SK-N-SH (cell line): ENCODE measurements around the gene COX7B2. TPM values are rescaled to one million over a fixed set of nuclear protein-coding genes. Genes with fewer than 3 reads are reported as not detected.

Source experiments
- CTCF ChIA-PET: fragments of 300-600, 350-600 bp; formaldehyde crosslinking; extraction: SDS; loops from one replicate; lab custom pipeline; 2021; lab: Yijun Ruan, JAX
- POLR2A ChIA-PET: fragments of 350-600 bp; sonication (Branson Sonifier 250); formaldehyde crosslinking; extraction: SDS; loops from one replicate; lab custom pipeline; 2020; ENCODE audit warnings: antibody characterized with exemption, inconsistent platforms; lab: Yijun Ruan, JAX
- DNase-seq: peaks from one replicate; pipeline ENCODE4 v3.0.0; 2012
- H2AFZ ChIP-seq: fragments of 200-600 bp; sonication (generic); 2 replicates; pipeline ENCODE4 v1.8.1; 2016; ENCODE audit warnings: antibody characterized with exemption, mild to moderate bottlenecking, low read depth
- H3F3A ChIP-seq: fragments of 200-600 bp; sonication (generic); replicated peaks from 2 replicates; pipeline ENCODE3; 2016; ENCODE audit warnings: antibody characterized with exemption, mild to moderate bottlenecking; ENCODE audit not compliant: insufficient read depth
- H3K27ac ChIP-seq, 2 experiments: fragments of 200-500 bp in 1 of 2; fragments of 200-600 bp in 1 of 2; sonication (Bioruptor generic) in 1 of 2; sonication (generic), shearing (Covaris generic) in 1 of 2; 2 replicates each; pipeline versions ENCODE4 v1.5.1 to v1.6.1; 2014 to 2016; ENCODE audit warnings: low read depth in 2 of 2, inconsistent platforms in 1 of 2, low read length in 1 of 2, mild to moderate bottlenecking in 1 of 2, mixed read lengths in 1 of 2
- H3K27me3 ChIP-seq: fragments of 200-600 bp; sonication (generic), shearing (Covaris generic); 2 replicates; pipeline ENCODE4 v1.6.1; 2016; ENCODE audit warnings: mixed run types; ENCODE audit not compliant: insufficient read depth
- H3K36me3 ChIP-seq, 2 experiments: fragments of 200-500 bp in 1 of 2; fragments of 200-600 bp in 1 of 2; sonication (Bioruptor generic) in 1 of 2; sonication (generic) in 1 of 2; replicated peaks in 1 of 2; 2 replicates each; pipeline versions ENCODE3 to v1.5.1; 2014 to 2016; ENCODE audit warnings: low read length in 1 of 2, mild to moderate bottlenecking in 1 of 2; ENCODE audit not compliant: insufficient read depth in 2 of 2, control insufficient read depth in 1 of 2
- H3K4me1 ChIP-seq, 2 experiments: fragments of 200-500 bp in 1 of 2; fragments of 200-600 bp in 1 of 2; sonication (Bioruptor generic) in 1 of 2; sonication (generic), shearing (Covaris generic) in 1 of 2; 2 replicates each; pipeline versions ENCODE4 v1.5.1 to v1.6.1; 2014 to 2016; ENCODE audit warnings: low read depth in 1 of 2, low read length in 1 of 2, mixed run types in 1 of 2; ENCODE audit not compliant: insufficient read depth in 2 of 2, control insufficient read depth in 1 of 2
- H3K4me2 ChIP-seq: fragments of 200-600 bp; sonication (generic), shearing (Covaris generic); 2 replicates; pipeline ENCODE4 v1.6.1; 2017; ENCODE audit warnings: mixed run types
- H3K4me3 ChIP-seq, 2 experiments: fragments of 200-500 bp in 1 of 2; fragments of 200-600 bp in 1 of 2; sonication (Bioruptor generic) in 1 of 2; sonication (generic), shearing (Covaris generic) in 1 of 2; 2 replicates each; pipeline versions ENCODE4 v1.5.1 to v1.8.1; 2014 to 2016; ENCODE audit warnings: low read depth in 2 of 2, inconsistent platforms in 1 of 2, low read length in 1 of 2, mild to moderate bottlenecking in 1 of 2, mixed read lengths in 1 of 2, moderate library complexity in 1 of 2
- H3K79me2 ChIP-seq: fragments of 200-600 bp; sonication (generic); 2 replicates; pipeline ENCODE4 v1.8.1; 2017; ENCODE audit warnings: mild to moderate bottlenecking; ENCODE audit not compliant: insufficient read depth
- H3K9ac ChIP-seq: fragments of 200-600 bp; sonication (generic); 2 replicates; pipeline ENCODE4 v1.6.1; 2017; ENCODE audit warnings: mixed run types
- H3K9me2 ChIP-seq: fragments of 200-600 bp; sonication (generic); 2 replicates; pipeline ENCODE4 v1.6.1; 2017; ENCODE audit warnings: mixed run types
- H3K9me3 ChIP-seq: fragments of 200-600 bp; sonication (generic); 2 replicates; pipeline ENCODE4 v1.6.1; 2017; ENCODE audit warnings: mixed run types, mild to moderate bottlenecking, moderate library complexity
- H4K20me1 ChIP-seq: fragments of 200-600 bp; sonication (generic); 2 replicates; pipeline ENCODE4 v1.6.1; 2017; ENCODE audit warnings: mild to moderate bottlenecking, mixed run types; ENCODE audit not compliant: insufficient read depth
- CHD2 ChIP-seq: fragments of 150-350 bp; IDR thresholded peaks from 2 replicates; pipeline ENCODE4 v1.6.1; 2018; ENCODE audit warnings: low read length; ENCODE audit not compliant: partially characterized antibody
- ELF1 ChIP-seq: IDR thresholded peaks from 2 replicates; pipeline ENCODE4 v1.4.0; 2012
- EP300 ChIP-seq, 2 experiments: IDR thresholded peaks; 2 replicates each; pipeline versions ENCODE4 v1.4.0 to v1.6.1; 2012; ENCODE audit warnings: borderline replicate concordance in 1 of 2, low read depth in 1 of 2, low read length in 1 of 2
- FOXJ3 ChIP-seq: sonication (generic); formaldehyde crosslinking; IDR thresholded peaks from 2 replicates; pipeline ENCODE4 v1.5.1; 2020; ENCODE audit warnings: mild to moderate bottlenecking, missing genetic modification reagents
- JUND ChIP-seq: IDR thresholded peaks from 2 replicates; pipeline ENCODE4 v1.4.0; 2012
- MXI1 ChIP-seq: IDR thresholded peaks from 2 replicates; pipeline ENCODE4 v1.6.1; 2012; ENCODE audit warnings: mild to moderate bottlenecking, low read depth, low read length, improper control_type of control experiment
- NFIC ChIP-seq: IDR thresholded peaks from 2 replicates; pipeline ENCODE4 v1.4.0; 2012; ENCODE audit warnings: borderline replicate concordance
- POLR2AphosphoS5 ChIP-seq: IDR thresholded peaks from 2 replicates; pipeline ENCODE4 v1.6.1; 2012; ENCODE audit warnings: low read depth, low read length
- RAD21 ChIP-seq: IDR thresholded peaks from 2 replicates; pipeline ENCODE4 v1.6.1; 2012; ENCODE audit warnings: mild to moderate bottlenecking, low read length
- RCOR1 ChIP-seq: fragments of 150-350 bp; IDR thresholded peaks from 2 replicates; pipeline ENCODE4 v1.6.1; 2017; ENCODE audit warnings: antibody characterized with exemption, low read length
- SMC3 ChIP-seq: IDR thresholded peaks from 2 replicates; pipeline ENCODE4 v1.6.1; 2012; ENCODE audit warnings: low read depth, low read length, improper control_type of control experiment
- YY1 ChIP-seq: IDR thresholded peaks from 2 replicates; pipeline ENCODE4 v1.4.0; 2012; ENCODE audit warnings: low read depth, mild to moderate bottlenecking
- WGBS: methylation state at CpG from one replicate; pipeline ENCODE4 v1.1.6; 2017; ENCODE audit warnings: low lambda C conversion rate; 5-methylcytosine and 5-hydroxymethylcytosine counted together
- polyA plus RNA-seq, 3 experiments: library from polyadenylated mRNA; depleted of rRNA; stranded (reverse); fragments of >200 nt; gene quantifications; 2 replicates each; pipeline ENCODE4 v1.2.3, GENCODE V29; 2012
- TF ChIP-seq, protein P1 (sequence below): fragments of 150-350 bp; IDR thresholded peaks from 2 replicates; pipeline ENCODE4 v1.6.1; 2017; ENCODE audit warnings: antibody characterized with exemption, low read length, low read depth, borderline replicate concordance
- TF ChIP-seq, protein P2 (sequence below): IDR thresholded peaks from 2 replicates; pipeline ENCODE4 v1.4.0; 2012; ENCODE audit warnings: low read depth, borderline replicate concordance
- TF ChIP-seq, protein P3 (sequence below): IDR thresholded peaks from 2 replicates; pipeline ENCODE4 v1.6.1; 2012; ENCODE audit warnings: mild to moderate bottlenecking, low read depth, low read length, moderate library complexity
- TF ChIP-seq, protein P4 (sequence below): fragments of 150-350 bp; IDR thresholded peaks from 2 replicates; pipeline ENCODE4 v1.6.1; 2016; ENCODE audit warnings: mild to moderate bottlenecking, low read depth, low read length
- TF ChIP-seq, protein P5 (sequence below): IDR thresholded peaks from 2 replicates; pipeline ENCODE4; 2012

COX7B2 gene
- polyA plus RNA-seq, 1 of the 3 experiments (the other 2 are of a cell fraction) = not detected

DNA sequence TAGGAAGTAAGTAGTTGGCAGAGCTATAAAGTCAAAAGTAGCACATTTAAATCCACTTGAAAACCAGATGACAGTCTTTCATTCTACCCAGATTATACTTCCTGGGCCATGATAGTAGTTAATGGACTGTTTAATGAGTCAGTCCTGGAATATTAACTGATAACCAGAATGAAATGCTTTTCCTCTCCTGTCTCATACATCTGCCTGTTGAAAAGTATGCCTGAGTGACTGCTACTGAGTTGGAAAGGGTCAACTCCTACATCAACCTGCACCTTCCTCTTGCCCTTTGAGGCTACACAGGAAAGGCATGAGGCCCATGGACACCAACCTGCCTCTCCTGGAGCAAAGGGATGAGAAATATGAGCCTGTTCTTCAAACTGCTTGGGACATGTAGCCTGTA is 36.0 kb upstream of the COX7B2 start:
- no peaks in the 10 kb centered on the region for H4K20me1 ChIP-seq
- no peak overlapping the region for H3K4me3 ChIP-seq
- no peaks in the 10 kb centered on the region for H3K79me2 ChIP-seq
- peaks cover 0 to 15% of the 10 kb centered on the region in 2 experiments; a peak in 1 of 4 replicates for H3K4me1 ChIP-seq
- H3K36me3 ChIP-seq = no peaks in the 10 kb centered on the region
- no peak overlapping the region for H3K9ac ChIP-seq
- no peaks in the 10 kb centered on the region for H3F3A ChIP-seq
- TF ChIP-seq YY1 (no peak), CHD2 (no peak), POLR2AphosphoS5 (no peak), FOXJ3 (CRISPR knock-in tag) (no peak), SMC3 (no peak), EP300 (IDR thresholded peaks at IDR 0.05; ENCODE audit: borderline replicate concordance in 1 of 2, low read depth in 1 of 2, low read length in 1 of 2) (no peak)
- TF ChIP-seq, protein P1, sequence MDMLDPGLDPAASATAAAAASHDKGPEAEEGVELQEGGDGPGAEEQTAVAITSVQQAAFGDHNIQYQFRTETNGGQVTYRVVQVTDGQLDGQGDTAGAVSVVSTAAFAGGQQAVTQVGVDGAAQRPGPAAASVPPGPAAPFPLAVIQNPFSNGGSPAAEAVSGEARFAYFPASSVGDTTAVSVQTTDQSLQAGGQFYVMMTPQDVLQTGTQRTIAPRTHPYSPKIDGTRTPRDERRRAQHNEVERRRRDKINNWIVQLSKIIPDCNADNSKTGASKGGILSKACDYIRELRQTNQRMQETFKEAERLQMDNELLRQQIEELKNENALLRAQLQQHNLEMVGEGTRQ = no peak
- TF ChIP-seq, protein P2, sequence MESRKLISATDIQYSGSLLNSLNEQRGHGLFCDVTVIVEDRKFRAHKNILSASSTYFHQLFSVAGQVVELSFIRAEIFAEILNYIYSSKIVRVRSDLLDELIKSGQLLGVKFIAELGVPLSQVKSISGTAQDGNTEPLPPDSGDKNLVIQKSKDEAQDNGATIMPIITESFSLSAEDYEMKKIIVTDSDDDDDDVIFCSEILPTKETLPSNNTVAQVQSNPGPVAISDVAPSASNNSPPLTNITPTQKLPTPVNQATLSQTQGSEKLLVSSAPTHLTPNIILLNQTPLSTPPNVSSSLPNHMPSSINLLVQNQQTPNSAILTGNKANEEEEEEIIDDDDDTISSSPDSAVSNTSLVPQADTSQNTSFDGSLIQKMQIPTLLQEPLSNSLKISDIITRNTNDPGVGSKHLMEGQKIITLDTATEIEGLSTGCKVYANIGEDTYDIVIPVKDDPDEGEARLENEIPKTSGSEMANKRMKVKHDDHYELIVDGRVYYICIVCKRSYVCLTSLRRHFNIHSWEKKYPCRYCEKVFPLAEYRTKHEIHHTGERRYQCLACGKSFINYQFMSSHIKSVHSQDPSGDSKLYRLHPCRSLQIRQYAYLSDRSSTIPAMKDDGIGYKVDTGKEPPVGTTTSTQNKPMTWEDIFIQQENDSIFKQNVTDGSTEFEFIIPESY = no peak
- TF ChIP-seq, protein P3, sequence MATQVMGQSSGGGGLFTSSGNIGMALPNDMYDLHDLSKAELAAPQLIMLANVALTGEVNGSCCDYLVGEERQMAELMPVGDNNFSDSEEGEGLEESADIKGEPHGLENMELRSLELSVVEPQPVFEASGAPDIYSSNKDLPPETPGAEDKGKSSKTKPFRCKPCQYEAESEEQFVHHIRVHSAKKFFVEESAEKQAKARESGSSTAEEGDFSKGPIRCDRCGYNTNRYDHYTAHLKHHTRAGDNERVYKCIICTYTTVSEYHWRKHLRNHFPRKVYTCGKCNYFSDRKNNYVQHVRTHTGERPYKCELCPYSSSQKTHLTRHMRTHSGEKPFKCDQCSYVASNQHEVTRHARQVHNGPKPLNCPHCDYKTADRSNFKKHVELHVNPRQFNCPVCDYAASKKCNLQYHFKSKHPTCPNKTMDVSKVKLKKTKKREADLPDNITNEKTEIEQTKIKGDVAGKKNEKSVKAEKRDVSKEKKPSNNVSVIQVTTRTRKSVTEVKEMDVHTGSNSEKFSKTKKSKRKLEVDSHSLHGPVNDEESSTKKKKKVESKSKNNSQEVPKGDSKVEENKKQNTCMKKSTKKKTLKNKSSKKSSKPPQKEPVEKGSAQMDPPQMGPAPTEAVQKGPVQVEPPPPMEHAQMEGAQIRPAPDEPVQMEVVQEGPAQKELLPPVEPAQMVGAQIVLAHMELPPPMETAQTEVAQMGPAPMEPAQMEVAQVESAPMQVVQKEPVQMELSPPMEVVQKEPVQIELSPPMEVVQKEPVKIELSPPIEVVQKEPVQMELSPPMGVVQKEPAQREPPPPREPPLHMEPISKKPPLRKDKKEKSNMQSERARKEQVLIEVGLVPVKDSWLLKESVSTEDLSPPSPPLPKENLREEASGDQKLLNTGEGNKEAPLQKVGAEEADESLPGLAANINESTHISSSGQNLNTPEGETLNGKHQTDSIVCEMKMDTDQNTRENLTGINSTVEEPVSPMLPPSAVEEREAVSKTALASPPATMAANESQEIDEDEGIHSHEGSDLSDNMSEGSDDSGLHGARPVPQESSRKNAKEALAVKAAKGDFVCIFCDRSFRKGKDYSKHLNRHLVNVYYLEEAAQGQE = no peak
- no peaks in the 10 kb centered on the region for H3K9me2 ChIP-seq
- no peak overlapping the region for H3K27ac ChIP-seq
- no peaks in the 10 kb centered on the region for H3K27me3 ChIP-seq
- H3K4me2 ChIP-seq = no peak overlapping the region
- no peak for DNase-seq
- CTCF ChIA-PET = interaction anchor here (1.0 to 1.6 kb wide), 3 partner anchors 11 to 100 kb away, joined by 3 to 5 read pairs (median 3); no protein-coding TSS in a partner anchor
- POLR2A ChIA-PET = no interaction called here
- no peaks in the 10 kb centered on the region for H3K9me3 ChIP-seq
- no peak overlapping the region for H2AFZ ChIP-seq

DNA sequence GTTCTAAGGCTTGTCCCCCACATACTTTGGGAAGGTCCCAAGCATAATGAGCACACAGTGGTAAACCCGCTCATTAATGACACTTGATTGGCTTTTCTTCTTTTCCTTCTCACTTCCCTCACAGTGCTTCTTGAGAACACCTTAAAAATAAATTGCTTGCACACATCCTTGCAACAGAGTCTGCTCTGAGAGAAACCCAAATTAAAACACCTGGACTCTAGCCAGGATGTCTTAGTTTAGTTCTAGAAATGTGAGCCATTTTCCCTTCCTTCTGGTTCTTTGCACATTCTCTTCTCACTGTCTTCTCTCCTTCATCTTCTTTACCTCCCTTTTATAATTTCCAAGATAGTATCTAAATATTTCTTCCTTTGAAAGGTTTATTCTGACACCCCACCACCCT is 35.3 kb upstream of the COX7B2 start:
- no peaks in the 10 kb centered on the region for H3K36me3 ChIP-seq
- no peak overlapping the region for H3K4me2 ChIP-seq
- TF ChIP-seq, protein P4, sequence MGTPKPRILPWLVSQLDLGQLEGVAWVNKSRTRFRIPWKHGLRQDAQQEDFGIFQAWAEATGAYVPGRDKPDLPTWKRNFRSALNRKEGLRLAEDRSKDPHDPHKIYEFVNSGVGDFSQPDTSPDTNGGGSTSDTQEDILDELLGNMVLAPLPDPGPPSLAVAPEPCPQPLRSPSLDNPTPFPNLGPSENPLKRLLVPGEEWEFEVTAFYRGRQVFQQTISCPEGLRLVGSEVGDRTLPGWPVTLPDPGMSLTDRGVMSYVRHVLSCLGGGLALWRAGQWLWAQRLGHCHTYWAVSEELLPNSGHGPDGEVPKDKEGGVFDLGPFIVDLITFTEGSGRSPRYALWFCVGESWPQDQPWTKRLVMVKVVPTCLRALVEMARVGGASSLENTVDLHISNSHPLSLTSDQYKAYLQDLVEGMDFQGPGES = no peak
- TF ChIP-seq SMC3 (no peak), NFIC (no peak), CHD2 (no peak), ELF1 (no peak), RCOR1 (no peak), RAD21 (no peak), JUND (no peak), YY1 (no peak), MXI1 (no peak)
- TF ChIP-seq, protein P5, sequence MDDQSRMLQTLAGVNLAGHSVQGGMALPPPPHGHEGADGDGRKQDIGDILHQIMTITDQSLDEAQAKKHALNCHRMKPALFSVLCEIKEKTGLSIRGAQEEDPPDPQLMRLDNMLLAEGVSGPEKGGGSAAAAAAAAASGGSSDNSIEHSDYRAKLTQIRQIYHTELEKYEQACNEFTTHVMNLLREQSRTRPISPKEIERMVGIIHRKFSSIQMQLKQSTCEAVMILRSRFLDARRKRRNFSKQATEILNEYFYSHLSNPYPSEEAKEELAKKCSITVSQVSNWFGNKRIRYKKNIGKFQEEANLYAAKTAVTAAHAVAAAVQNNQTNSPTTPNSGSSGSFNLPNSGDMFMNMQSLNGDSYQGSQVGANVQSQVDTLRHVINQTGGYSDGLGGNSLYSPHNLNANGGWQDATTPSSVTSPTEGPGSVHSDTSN = no peak
- H3K27ac ChIP-seq = no peak overlapping the region
- WGBS = 45% methylated on average over 1 of the region's 1 CpG
- H3K9me3 ChIP-seq = no peaks in the 10 kb centered on the region
- no peaks in the 10 kb centered on the region for H3K27me3 ChIP-seq
- no peak overlapping the region for H2AFZ ChIP-seq
- ChIA-PET CTCF (interaction anchor here (1.6 kb wide), 1 partner anchor 23 kb away, joined by 3 read pairs; no protein-coding TSS in a partner anchor), POLR2A (no interaction called here)
- no peaks in the 10 kb centered on the region for H3K79me2 ChIP-seq
- no peaks in the 10 kb centered on the region for H3K9me2 ChIP-seq
- peaks cover 0 to 15% of the 10 kb centered on the region in 2 experiments; a peak in 1 of 4 replicates for H3K4me1 ChIP-seq
- H3F3A ChIP-seq = no peaks in the 10 kb centered on the region
- no peak for DNase-seq
- no peak overlapping the region for H3K4me3 ChIP-seq
- no peak overlapping the region for H3K9ac ChIP-seq
- H4K20me1 ChIP-seq = no peaks in the 10 kb centered on the region
